Mesenchymal stem cell (in vitro differentiated cells and primary cell): ENCODE data around the gene TSPAN12.
A peak's percentile ranks its signal among the peaks of the same experiment; 100 is the strongest.

Experiments used
- DNase-seq: peaks from one replicate; pipeline ENCODE4 v3.0.0-alpha.2; 2013
- H2AFZ ChIP-seq: one replicate; pipeline ENCODE4 v1.6.1; 2013; ENCODE audit warnings: low read depth, mild to moderate bottlenecking, control low read depth, inconsistent platforms, low read length, moderate library complexity
- H2AK5ac ChIP-seq: 2 replicates; pipeline ENCODE4 v1.6.1; 2013; ENCODE audit warnings: low read length, moderate library complexity, mild to moderate bottlenecking, inconsistent platforms; ENCODE audit not compliant: severe bottlenecking
- H2BK120ac ChIP-seq: one replicate; pipeline ENCODE4 v1.6.1; 2013; ENCODE audit warnings: low read depth, mild to moderate bottlenecking, inconsistent platforms, low read length, moderate library complexity
- H2BK12ac ChIP-seq, 2 experiments: one replicate each; pipeline ENCODE4 v1.6.1; 2013; ENCODE audit warnings: inconsistent platforms in 2 of 2, low read length in 2 of 2, mild to moderate bottlenecking in 2 of 2, moderate library complexity in 2 of 2, control low read depth in 1 of 2
- H2BK15ac ChIP-seq: one replicate; pipeline ENCODE4 v1.6.1; 2013; ENCODE audit warnings: mild to moderate bottlenecking, low read depth, inconsistent platforms; ENCODE audit not compliant: poor library complexity, severe bottlenecking
- H2BK5ac ChIP-seq: 2 replicates; pipeline ENCODE4 v1.6.1; 2013; ENCODE audit warnings: low read depth, mild to moderate bottlenecking, low read length, control low read depth, inconsistent platforms; ENCODE audit not compliant: poor library complexity, severe bottlenecking
- H3K14ac ChIP-seq, 2 experiments: one replicate each; pipeline ENCODE4 v1.6.1; 2013; ENCODE audit warnings: inconsistent platforms in 2 of 2, low read length in 2 of 2, control low read depth in 1 of 2, mild to moderate bottlenecking in 1 of 2, moderate library complexity in 1 of 2
- H3K18ac ChIP-seq, 2 experiments: one replicate each; pipeline ENCODE4 v1.6.1; 2013; ENCODE audit warnings: inconsistent platforms in 2 of 2, low read length in 2 of 2, control low read depth in 1 of 2, low read depth in 1 of 2, mild to moderate bottlenecking in 1 of 2
- H3K23ac ChIP-seq, 2 experiments: one replicate each; pipeline ENCODE4 v1.6.1; 2013; ENCODE audit warnings: inconsistent platforms in 2 of 2, low read length in 2 of 2, mild to moderate bottlenecking in 2 of 2, moderate library complexity in 2 of 2, control low read depth in 1 of 2
- H3K27ac ChIP-seq: 2 replicates; pipeline ENCODE4 v1.5.1; 2013; ENCODE audit warnings: mild to moderate bottlenecking, moderate library complexity, low read length, control low read depth, inconsistent platforms; ENCODE audit not compliant: poor library complexity, severe bottlenecking
- H3K27me3 ChIP-seq, 2 experiments: 2 replicates each; pipeline versions ENCODE4 v1.6.1 to v1.7.0; 2013; ENCODE audit warnings: low read length in 2 of 2, mild to moderate bottlenecking in 2 of 2, moderate library complexity in 2 of 2, control low read depth in 1 of 2, inconsistent platforms in 1 of 2; ENCODE audit not compliant: control insufficient read depth in 1 of 2, insufficient read depth in 1 of 2
- H3K36me3 ChIP-seq, 2 experiments: 2 replicates each; pipeline versions ENCODE4 v1.6.1 to v1.7.0; 2013; ENCODE audit warnings: low read length in 2 of 2, control low read depth in 1 of 2, inconsistent platforms in 1 of 2, low read depth in 1 of 2, mild to moderate bottlenecking in 1 of 2; ENCODE audit not compliant: insufficient read depth in 2 of 2, control insufficient read depth in 1 of 2
- H3K4ac ChIP-seq, 2 experiments: one replicate each; pipeline ENCODE4 v1.6.1; 2013; ENCODE audit warnings: inconsistent platforms in 2 of 2, low read length in 2 of 2, mild to moderate bottlenecking in 2 of 2, moderate library complexity in 2 of 2, control low read depth in 1 of 2, low read depth in 1 of 2
- H3K4me1 ChIP-seq: 2 replicates; pipeline ENCODE4 v1.6.1; 2013; ENCODE audit warnings: low read depth, low read length, control low read depth; ENCODE audit not compliant: control insufficient read depth, insufficient read depth
- H3K4me2 ChIP-seq: 2 replicates; pipeline ENCODE4 v1.6.1; 2013; ENCODE audit warnings: low read length, mild to moderate bottlenecking, inconsistent platforms; ENCODE audit not compliant: poor library complexity, severe bottlenecking
- H3K4me3 ChIP-seq, 2 experiments: 2 replicates each; pipeline versions ENCODE4 v1.5.1 to v1.7.0; 2013; ENCODE audit warnings: low read length in 2 of 2, mild to moderate bottlenecking in 2 of 2, control low read depth in 1 of 2, low read depth in 1 of 2; ENCODE audit not compliant: insufficient read depth in 1 of 2
- H3K79me1 ChIP-seq: replicated peaks from 2 replicates; pipeline ENCODE4 v1.6.1; 2013; ENCODE audit warnings: mild to moderate bottlenecking, control low read depth, low read length, inconsistent platforms; ENCODE audit not compliant: poor library complexity, severe bottlenecking
- H3K9ac ChIP-seq: 2 replicates; pipeline ENCODE4 v1.7.0; 2013; ENCODE audit warnings: mild to moderate bottlenecking, low read length, moderate library complexity
- H3K9me3 ChIP-seq: 2 replicates; pipeline ENCODE4 v1.7.0; 2013; ENCODE audit warnings: mild to moderate bottlenecking, low read length; ENCODE audit not compliant: control insufficient read depth
- H4K8ac ChIP-seq: one replicate; pipeline ENCODE4 v1.6.1; 2013; ENCODE audit warnings: inconsistent platforms, mild to moderate bottlenecking, low read length, moderate library complexity
- H4K91ac ChIP-seq: one replicate; pipeline ENCODE4 v1.6.1; 2013; ENCODE audit warnings: mild to moderate bottlenecking, low read length, inconsistent platforms
- WGBS: methylation state at CpG from one replicate; pipeline ENCODE4 v1.1.7; 2013; ENCODE audit warnings: mixed read lengths; 5-methylcytosine and 5-hydroxymethylcytosine counted together

TSPAN12 gene

GRCh38 chr7:120770206-120770605 is 87.7 kb downstream of the TSPAN12 start:
- Histone ChIP-seq H3K9me3 (no peaks in the 10 kb centered on the region), H2AFZ (no peak overlapping the region), H3K79me1 (no peaks in the 10 kb centered on the region), H2AK5ac (no peak overlapping the region), H2BK15ac (no peak overlapping the region), H3K23ac (no peak overlapping the region), H3K36me3 (no peaks in the 10 kb centered on the region), H3K4ac (no peak overlapping the region), H2BK120ac (no peak overlapping the region), H3K9ac (no peak overlapping the region), H3K18ac (no peak overlapping the region), H3K4me3 (no peak overlapping the region), H4K91ac (no peak overlapping the region), H2BK12ac (no peak overlapping the region), H2BK5ac (no peak overlapping the region), H3K14ac (no peak overlapping the region), H3K27ac (no peak overlapping the region), H3K4me2 (no peak overlapping the region), H3K27me3 (no peaks in the 10 kb centered on the region), H3K4me1 (no peaks in the 10 kb centered on the region), H4K8ac (no peak overlapping the region)
- peak; percentile 43 for DNase-seq
- 52% methylated on average over 3 of the region's 3 CpGs for WGBS

GRCh38 chr7:120760851-120761250 is 97.1 kb downstream of the TSPAN12 start:
- WGBS = 7% methylated on average over 1 of the region's 3 CpGs
- no peak for DNase-seq
- Histone ChIP-seq H3K4me1 (no peaks in the 10 kb centered on the region), H3K23ac (no peak overlapping the region), H3K27me3 (no peaks in the 10 kb centered on the region), H3K9ac (no peak overlapping the region), H3K4ac (no peak overlapping the region), H3K27ac (no peak overlapping the region), H2BK5ac (no peak overlapping the region), H3K14ac (no peak overlapping the region), H3K9me3 (no peaks in the 10 kb centered on the region), H4K91ac (no peak overlapping the region), H3K79me1 (no peaks in the 10 kb centered on the region), H2BK15ac (no peak overlapping the region), H4K8ac (no peak overlapping the region), H3K4me2 (no peak overlapping the region), H3K4me3 (no peak overlapping the region), H2AFZ (no peak overlapping the region), H3K18ac (no peak overlapping the region), H2BK120ac (no peak overlapping the region), H2AK5ac (no peak overlapping the region), H2BK12ac (no peak overlapping the region), H3K36me3 (no peaks in the 10 kb centered on the region)

DNA sequence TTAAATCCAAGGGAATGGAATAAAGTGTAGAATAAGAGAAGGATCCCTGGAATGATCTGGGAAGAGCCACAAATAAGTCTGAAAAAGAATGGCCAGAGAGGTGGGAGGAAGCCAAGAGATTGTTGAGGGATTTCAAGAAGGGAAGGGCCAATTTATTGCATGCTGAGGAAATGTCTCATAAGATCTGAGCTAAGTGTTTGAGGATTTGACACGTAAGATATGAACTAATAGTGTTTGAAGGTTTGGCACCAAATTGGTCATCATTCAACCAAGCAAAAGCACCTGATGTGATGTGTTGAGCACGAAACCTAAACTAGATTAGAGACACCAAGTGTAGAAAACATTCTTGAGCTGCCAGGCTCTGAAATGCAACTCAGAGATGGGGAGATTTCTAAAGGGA is 97.9 kb downstream of the TSPAN12 start:
- Histone ChIP-seq H3K36me3 (no peaks in the 10 kb centered on the region), H4K8ac (no peak overlapping the region), H3K14ac (no peak overlapping the region), H3K9me3 (no peaks in the 10 kb centered on the region), H2BK120ac (no peak overlapping the region), H3K27me3 (no peaks in the 10 kb centered on the region), H2BK12ac (no peak overlapping the region), H3K9ac (no peak overlapping the region), H3K18ac (no peak overlapping the region), H4K91ac (no peak overlapping the region), H2AK5ac (no peak overlapping the region), H3K23ac (no peak overlapping the region), H3K79me1 (no peaks in the 10 kb centered on the region), H2BK5ac (no peak overlapping the region), H3K4me2 (no peak overlapping the region), H3K4me1 (no peaks in the 10 kb centered on the region), H2BK15ac (no peak overlapping the region), H3K27ac (no peak overlapping the region), H3K4me3 (no peak overlapping the region), H3K4ac (no peak overlapping the region), H2AFZ (no peak overlapping the region)
- DNase-seq = no peak
- 86% methylated on average over 2 of the region's 2 CpGs for WGBS

DNA sequence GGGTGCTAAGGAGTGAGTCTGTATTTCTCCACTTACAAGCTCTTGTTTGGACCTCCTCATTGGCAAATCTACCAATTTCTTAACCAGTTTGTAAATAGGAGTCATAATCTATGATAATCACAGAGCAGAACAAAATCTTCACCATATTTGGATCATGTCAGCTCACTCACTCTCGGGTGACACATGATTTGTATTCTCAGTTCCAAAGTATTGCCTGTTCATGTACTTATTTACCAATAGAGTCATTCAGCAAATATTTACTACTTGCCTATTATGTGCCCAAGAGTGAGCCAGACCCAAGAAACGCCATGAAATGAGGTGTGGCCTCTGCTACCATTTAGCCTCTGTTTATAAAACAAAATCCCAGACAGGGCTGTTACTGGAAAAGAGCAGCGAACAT is 114.8 kb downstream of the TSPAN12 start:
- Histone ChIP-seq H2BK5ac (no peak overlapping the region), H2BK120ac (no peak overlapping the region), H2BK15ac (no peak overlapping the region), H3K79me1 (no peaks in the 10 kb centered on the region), H4K91ac (no peak overlapping the region), H3K4me1 (no peaks in the 10 kb centered on the region), H3K23ac (no peak overlapping the region), H3K4me3 (no peak overlapping the region), H3K14ac (no peak overlapping the region), H2AK5ac (no peak overlapping the region), H2AFZ (no peak overlapping the region), H3K27me3 (no peaks in the 10 kb centered on the region), H2BK12ac (no peak overlapping the region), H3K36me3 (peaks cover 0 to 46% of the 10 kb centered on the region in 2 experiments), H3K9ac (no peak overlapping the region), H4K8ac (no peak overlapping the region), H3K4ac (no peak overlapping the region), H3K18ac (peak overlapping the region in 1 of 2 experiments; percentile 28), H3K9me3 (no peaks in the 10 kb centered on the region), H3K27ac (no peak overlapping the region), H3K4me2 (no peak overlapping the region)
- DNase-seq = no peak
- 56% methylated on average over 3 of the region's 3 CpGs for WGBS
